Stimulated activated CD8-positive, alpha-beta memory T cell treated with anti-CD3 and anti-CD28 coated beads, Interleukin-2, amount 100 ng/mL, for 1 hour (primary cell): ENCODE results near the gene MCOLN3.

ENCODE experiments used
- DNase-seq, 2 donors: peaks; one replicate each; pipeline ENCODE4 v3.0.0-alpha.2; 2020; ENCODE audit warnings: low read depth in 2 of 2

The MCOLN3 gene

GRCh38 chr1:85048296-85049064, at the start of gene MCOLN3:
Gene MCOLN3 (minus strand): TSS chr1:85048500. CDS start chr1:85045360, 3,140 bp downstream.
- peak in 1 of 2 donors; percentile 4 for DNase-seq

- DNase-seq, result no peak
Observed at GRCh38 chr1:85093644-85094043, 45.3 kb upstream of the MCOLN3 start.

DNA sequence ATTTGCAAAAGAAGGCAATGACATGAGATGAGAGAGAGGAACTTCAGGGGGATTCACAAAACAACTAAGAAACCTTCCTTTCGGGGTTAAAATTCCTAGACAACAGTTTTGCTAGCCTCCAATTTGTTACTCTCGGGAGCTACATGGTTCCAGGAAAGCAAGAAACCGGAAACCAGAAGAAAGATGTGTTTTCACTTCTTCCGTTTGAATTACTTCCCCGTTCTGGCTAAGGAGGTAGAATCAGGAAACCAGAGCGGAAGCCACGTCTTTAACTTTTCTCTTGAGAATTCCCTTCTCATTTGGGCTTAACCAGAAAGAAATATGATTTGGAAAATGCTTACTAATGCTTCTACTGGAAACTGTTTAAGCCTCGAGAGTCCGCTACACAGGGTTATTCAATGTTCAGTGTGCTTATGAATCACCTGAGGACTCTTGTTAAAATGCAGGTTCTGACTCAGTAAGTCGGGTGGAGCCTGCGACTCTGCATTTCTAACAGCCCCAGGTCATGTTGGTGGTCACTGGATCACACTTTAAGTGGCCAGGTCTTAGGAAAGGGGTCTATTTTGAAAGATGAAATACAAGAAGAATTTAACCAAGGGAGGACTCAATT, 43.5 kb upstream of the MCOLN3 start:
- DNase-seq, result no peak

- no peak for DNase-seq
Observed at GRCh38 chr1:85090225-85090624, 41.9 kb upstream of the MCOLN3 start.

GRCh38 chr1:85089203-85089602, 40.9 kb upstream of the MCOLN3 start:
- no peak for DNase-seq

DNA sequence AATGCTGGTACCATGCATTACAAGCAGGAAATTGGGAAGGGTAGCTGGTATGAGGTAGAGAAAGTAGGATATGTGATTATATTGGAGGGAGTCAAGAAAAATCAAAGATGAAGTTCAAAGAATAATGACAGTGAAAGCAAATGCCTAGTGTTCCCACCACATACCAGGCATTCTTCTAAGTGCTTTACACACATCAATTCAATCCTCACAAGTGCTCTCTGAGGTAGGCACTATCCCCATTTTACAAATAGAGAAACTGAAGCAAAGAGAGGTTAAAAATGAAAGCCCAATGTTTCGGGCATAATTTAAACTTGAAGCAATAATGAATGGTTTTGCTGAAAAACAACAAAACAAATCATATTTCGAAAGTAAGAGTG, 40.1 kb upstream of the MCOLN3 start:
- no peak for DNase-seq

DNA sequence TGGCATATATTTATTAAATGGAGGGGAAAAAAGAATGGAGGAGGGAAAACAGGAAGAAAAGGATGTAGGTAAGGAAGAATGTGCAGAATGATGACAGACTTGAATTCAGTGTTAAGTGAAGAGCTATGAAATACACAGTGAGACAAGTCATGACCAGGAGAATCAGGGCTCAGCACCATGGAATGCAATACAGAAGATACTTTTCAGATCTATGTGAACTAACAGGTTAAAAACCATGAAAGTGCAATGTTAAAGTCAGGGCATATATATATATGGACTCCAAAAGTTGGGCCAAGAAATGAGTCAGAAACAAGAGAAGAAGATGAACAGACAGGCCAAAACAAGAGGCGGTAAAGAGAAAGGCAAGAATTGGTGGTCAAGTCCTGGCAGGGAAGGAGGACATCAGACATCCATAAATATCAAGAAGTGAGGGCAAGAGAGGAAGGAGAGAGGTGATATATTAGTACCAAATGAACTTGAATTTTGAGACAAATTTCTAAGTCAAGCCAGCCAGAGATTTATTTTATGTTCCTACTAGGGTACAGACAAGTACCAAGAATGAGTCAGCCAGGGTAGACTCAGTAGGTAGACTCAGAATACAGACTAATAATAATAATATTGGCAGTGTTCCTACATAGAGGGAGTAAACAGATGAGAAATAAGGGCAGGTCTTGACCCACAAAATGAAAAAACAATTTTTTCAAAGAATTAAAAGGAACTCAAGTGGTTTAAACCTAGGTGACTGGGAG, 39.5 kb upstream of the MCOLN3 start:
- no peak for DNase-seq

DNA sequence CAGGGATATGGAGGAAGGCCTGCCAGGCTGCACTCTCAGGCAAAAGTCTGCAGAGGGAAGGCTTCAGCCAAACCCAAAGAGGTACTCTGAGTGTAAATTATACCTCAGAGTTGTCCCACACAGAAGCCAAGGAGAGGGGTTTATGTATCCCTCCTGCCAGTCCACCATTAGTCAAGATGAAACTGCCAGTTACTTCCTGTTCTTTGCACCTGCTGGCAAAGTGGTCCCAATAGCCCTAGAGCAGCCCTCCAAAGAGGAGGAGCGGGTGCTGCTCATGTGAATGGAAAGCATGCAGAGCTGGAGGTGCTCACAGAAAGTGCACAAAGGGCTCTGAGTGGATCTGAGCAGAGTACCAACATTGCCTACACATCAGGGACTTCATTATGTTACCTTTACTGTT, 37.1 kb upstream of the MCOLN3 start:
- DNase-seq, result no peak

- no peak for DNase-seq
Observed at GRCh38 chr1:85078903-85079302, 30.6 kb upstream of the MCOLN3 start.

DNA sequence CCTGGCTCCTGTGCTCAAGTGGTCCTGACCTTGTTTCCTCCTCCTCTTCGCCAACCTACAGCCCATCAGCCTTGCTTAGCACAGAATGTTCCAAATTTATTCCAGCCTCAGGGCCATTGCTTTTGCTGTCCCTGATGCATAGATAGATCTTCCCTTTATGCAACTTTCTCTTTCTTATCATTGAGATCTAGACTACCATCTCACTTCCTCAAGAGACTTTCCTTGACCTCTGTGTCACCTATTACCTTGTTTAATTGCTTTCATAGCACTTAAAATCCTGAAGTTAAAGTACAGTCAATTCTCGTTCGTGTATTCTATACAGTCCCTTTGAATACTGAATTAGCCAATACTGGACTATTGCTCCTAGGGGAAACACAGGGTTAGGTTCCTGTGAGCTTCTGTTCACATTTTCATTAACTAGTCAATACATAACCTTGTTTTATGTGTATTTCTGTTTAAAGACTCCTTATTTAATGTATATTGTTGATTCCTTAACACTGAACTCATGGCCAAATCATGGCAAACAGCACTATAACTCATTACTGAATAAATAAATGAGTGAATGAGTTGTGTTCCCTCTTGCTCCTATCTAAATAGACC, 26.2 kb upstream of the MCOLN3 start:
- no peak for DNase-seq

GRCh38 chr1:85070972-85071492, 22.7 kb upstream of the MCOLN3 start:
- DNase-seq, result no peak

- no peak for DNase-seq
Observed at GRCh38 chr1:85068846-85069245, 20.5 kb upstream of the MCOLN3 start.

DNA sequence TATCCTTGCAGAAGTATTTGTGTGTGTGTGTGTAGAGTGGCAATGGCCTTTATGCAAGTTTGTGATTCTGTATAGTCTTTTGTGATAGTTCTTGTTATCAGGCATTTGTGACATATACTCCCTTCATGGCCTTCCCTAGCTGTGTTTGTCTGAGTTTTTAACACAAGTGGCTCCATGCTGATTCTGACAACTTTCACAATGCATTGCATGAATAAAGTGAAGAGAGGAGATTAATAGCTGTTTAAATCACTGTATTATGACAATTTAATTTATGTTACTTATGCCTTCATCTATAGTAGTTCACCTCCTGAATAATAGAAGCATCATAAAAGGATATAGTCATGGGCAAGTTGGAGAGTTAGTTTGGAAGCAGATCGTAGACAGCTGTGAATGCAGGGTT, 17.2 kb upstream of the MCOLN3 start:
- no peak for DNase-seq

DNA sequence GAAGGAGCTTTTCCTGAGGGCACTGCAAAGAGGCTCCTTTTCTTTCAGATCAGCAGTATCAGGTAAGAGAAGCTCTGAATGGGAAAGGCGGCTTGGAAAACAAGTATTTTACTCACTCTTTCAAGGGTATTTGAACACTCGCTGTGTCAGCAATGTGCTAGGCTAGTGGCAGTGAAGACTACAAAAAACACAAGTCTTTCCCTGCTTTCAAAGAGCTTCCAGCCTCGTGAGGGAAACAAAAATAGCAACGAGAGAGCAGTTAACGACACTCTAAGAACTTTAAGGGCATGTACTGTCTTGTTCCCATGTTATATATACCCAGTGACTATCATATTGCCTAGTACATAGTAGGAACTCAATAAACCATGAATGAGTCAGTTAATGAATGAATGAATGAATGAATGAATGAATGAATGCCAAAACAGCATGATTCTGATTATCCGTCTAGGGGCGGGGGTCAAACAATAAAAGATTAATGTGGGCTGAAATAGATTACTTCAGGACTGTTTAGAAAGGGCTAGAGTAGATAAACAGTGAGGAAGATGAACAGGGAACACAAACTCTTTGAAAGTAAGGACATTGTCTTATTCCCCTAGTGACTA, 14.2 kb upstream of the MCOLN3 start:
- no peak for DNase-seq

DNA sequence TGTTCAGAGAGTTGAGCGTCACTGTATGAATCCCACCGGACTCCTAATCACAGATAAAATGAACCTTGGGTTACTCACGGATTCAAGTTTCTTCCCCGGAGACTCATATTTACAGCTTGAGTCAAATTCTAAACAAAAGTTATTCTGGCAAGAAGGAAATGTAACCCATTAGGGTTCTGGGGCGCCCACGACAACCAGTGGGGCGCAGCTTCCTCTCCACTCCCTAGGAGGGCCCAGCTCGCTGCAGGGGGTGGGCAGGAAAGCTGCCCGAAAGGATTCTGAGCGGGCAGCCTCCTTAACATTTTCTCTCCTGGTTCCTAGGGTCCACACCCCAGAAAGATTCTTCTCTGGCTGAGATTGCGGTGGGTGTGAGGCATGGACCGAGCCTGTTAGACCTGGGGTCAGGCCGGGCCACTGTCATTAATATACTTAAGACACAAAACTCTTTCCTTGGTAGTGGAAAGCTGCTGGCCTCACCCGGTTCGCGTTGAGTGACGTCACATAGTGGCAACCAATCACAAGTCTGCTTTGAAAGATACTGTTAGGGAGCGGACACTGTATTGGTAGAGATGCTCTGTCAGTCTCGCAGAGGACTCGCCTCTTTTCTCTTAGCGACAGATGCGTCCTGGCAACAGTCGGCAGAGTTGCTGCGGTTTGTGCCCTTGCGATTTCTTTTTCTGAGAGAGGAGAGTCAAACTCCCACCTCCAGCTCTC, 13.6 kb upstream of the MCOLN3 start:
- peak; percentile 47 to 61 for DNase-seq

GRCh38 chr1:85060038-85060437, 11.7 kb upstream of the MCOLN3 start:
- DNase-seq, result no peak

DNA sequence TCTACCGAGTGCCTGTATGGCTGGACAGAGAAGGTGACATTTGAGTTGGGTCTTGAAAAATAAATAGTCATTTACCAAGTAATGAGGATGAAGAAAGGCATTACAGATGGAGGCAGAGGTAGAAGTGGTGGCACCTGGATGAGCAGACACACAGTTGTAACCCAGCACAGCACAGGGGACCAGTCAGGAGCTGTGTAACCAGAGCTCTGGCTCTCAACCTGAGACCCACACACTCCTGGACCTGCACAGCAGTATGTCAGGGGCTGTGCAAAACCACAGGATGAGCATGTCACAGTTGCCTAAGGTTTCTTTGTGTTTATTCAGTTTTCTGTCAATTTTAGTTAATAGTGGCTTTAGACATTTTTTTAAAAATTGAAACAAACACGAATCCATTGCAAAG, 11.3 kb upstream of the MCOLN3 start:
- no peak for DNase-seq

- no peak for DNase-seq
Observed at GRCh38 chr1:85058786-85059185, 10.5 kb upstream of the MCOLN3 start.

GRCh38 chr1:85058311-85058710, 10.0 kb upstream of the MCOLN3 start:
- no peak for DNase-seq

GRCh38 chr1:85054664-85055063, 6.4 kb upstream of the MCOLN3 start:
- no peak for DNase-seq

GRCh38 chr1:85049735-85050166, 1.5 kb upstream of the MCOLN3 start:
- no peak for DNase-seq
